ENCODE results near the gene ANKRD30A.
"Not testable (repeated sequence)": the region's sequence is repeated elsewhere in the genome, so short reads cannot be mapped to it uniquely, and the experiment has no call there.

ANKRD30A gene, protein sequence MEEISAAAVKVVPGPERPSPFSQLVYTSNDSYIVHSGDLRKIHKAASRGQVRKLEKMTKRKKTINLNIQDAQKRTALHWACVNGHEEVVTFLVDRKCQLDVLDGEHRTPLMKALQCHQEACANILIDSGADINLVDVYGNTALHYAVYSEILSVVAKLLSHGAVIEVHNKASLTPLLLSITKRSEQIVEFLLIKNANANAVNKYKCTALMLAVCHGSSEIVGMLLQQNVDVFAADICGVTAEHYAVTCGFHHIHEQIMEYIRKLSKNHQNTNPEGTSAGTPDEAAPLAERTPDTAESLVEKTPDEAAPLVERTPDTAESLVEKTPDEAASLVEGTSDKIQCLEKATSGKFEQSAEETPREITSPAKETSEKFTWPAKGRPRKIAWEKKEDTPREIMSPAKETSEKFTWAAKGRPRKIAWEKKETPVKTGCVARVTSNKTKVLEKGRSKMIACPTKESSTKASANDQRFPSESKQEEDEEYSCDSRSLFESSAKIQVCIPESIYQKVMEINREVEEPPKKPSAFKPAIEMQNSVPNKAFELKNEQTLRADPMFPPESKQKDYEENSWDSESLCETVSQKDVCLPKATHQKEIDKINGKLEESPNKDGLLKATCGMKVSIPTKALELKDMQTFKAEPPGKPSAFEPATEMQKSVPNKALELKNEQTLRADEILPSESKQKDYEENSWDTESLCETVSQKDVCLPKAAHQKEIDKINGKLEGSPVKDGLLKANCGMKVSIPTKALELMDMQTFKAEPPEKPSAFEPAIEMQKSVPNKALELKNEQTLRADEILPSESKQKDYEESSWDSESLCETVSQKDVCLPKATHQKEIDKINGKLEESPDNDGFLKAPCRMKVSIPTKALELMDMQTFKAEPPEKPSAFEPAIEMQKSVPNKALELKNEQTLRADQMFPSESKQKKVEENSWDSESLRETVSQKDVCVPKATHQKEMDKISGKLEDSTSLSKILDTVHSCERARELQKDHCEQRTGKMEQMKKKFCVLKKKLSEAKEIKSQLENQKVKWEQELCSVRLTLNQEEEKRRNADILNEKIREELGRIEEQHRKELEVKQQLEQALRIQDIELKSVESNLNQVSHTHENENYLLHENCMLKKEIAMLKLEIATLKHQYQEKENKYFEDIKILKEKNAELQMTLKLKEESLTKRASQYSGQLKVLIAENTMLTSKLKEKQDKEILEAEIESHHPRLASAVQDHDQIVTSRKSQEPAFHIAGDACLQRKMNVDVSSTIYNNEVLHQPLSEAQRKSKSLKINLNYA (N-terminal part only)

DNA sequence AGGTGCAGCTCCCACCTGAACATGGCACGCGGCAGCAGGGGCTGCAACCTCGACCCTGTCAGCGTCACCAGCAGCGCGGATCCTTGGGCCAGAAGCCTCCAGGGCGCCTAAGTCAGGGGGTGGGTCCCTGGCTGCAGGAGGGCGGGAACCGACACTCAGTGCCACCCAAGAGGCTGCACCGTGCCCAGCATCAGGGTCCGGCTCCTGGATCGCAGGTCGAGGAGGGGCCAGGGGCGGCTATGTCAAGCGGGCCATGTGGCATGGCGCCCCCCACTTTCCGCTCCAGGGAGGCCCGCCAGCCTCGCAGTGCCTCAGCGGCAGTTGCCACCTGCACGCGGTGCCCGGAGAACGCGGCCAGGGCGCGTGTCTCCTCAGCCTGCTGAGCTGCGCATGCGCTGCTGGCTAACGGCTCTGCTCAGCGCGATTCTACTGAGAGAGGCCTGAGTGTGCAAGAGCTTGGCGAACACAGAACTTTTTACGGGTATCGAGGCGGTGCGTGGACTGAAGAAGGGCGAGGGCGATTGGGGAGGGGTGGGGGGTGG lies at the start of gene ANKRD30A:
Gene ANKRD30A (plus strand): TSS at position 408 of the 542 bp plus-strand sequence. CDS start 190 bp downstream, outside the sequence.
- no peak for DNase-seq (ENCODE audit: low read depth in 2 of 2)

DNA sequence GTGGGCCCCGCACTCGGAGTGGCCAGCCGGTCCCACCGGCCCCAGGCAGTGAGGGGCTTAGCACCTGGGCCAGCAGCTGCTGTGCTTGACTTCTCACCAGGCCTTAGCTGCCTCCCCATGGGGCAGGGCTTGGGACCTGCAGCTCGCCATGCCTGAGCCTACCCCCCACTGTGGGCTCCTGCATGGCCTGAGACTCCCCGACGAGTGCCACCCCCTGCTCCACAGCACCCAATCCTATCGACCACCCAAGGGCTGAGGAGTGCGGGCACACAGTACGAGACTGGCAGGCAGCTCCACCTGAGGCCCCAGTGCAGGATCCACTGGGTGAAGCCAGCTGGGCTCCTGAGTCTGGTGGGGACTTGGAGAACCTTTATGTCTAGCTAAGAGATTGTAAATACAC lies 49.3 kb upstream of the ANKRD30A start:
- not testable (repeated sequence) for DNase-seq (ENCODE audit: low read depth in 2 of 2)

DNA sequence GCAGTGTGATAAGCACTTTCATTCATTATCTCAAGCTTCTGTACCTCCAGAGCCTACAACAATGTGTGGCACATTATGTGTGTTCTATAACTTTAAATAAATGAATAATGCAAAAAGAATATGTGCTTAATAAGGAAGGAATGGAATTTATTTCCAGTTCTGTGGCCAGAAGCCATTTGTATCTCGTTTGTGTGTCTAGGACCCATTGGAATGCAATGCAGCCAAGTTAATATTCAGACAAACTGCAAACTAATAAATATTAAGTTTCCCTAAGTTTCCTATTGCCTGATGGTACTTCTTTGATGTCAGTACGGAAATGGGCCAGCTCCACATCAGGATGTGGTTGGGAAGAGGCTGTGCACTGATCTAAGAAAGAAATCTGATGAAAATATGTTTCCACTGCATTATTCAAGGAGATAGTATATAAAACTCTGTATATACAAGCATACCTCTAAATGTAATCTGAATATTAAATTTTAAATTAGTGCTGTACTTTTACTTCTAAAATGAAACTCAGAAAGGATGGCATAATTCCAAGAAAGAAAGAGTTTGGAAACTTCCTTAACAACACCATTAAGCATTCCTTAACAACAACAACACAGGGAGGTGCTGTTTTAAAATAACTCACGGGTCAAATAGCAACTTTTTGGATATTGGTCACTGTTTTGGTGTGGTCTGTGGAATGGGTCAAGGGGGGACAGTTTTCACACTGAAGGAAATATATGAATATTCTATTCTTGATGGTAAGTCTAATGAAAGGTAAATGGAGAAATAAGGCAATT lies 29.4 kb upstream of the ANKRD30A start:
- no peak for DNase-seq (ENCODE audit: low read depth in 2 of 2)

DNA sequence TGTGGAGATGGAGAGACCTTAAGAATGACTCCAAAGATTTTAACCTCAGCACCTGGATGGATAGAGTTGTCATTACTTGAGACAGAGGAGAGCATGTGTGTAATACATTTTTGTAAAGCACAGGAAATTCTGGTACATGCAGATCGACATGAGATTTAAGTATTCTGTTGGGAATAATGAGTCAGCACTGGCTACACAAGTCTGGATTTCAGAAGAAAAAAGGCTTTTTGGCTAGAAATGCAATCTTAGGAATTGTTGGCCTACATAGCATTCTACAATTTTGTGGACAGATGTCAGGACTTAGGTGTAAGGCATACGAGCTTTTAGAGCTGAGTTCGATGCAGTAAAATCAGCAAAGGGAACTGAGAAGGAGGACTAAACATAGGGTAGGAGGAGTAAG lies 24.1 kb upstream of the ANKRD30A start:
- no peak for DNase-seq (ENCODE audit: low read depth in 2 of 2)

DNA sequence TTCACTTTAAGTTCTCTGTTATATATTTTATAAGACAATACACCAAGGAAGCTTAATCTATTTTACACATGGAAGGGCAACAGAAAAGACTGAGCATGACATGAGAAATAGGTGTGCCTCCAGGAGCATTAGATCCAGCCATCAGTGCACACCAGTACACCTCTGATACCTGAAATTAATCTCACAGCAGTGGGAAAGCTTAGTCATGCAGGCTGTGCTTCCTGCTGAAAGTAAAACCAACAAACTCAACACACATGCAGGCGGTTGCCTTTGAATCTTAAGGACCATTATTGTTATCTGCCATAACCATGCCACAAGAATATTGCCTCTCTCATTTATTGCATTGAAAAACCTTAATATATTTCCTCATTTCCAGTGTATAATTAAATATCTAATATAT lies 16.4 kb upstream of the ANKRD30A start:
- no peak for DNase-seq (ENCODE audit: low read depth in 2 of 2)

DNA sequence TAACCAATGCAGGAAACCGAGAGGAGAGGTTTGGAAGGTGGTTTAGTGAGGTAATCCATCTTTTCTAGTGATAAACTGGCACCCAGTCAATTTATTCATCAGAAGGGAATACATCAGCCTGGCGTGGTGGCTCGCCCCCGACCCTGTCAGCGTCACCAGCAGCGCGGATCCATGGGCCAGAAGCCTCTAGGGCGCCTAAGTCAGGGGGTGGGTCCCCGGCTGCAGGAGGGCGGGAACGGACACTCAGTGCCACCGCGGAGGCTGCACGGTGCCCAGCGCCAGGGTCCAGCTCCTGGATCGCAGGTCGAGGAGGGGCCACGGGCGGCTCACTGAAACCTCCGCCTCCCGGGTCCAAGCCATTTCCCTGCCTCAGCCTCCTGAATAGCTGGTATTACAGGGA lies 866 bp upstream of the ANKRD30A start:
- no peak for DNase-seq (ENCODE audit: low read depth in 2 of 2)

DNA sequence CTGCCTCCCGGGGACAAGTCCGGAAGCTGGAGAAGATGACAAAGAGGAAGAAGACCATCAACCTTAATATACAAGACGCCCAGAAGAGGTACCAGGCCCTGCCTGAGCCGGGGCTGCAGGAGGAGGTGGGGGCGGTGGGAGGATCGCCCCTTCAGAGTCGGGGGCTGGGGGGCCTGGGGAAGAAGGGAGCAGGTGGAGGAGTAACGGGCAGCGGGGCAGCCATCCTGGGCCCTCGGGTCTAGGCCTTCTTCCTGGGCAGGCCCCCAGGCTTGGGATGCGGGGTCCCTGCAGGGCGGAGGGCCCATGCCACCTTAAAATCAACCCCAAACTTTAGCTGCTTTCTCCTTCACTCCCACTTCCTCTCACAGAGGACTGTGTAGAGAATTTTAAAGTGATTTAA lies 523 bp downstream of the ANKRD30A start:
- no peak for DNase-seq (ENCODE audit: low read depth in 2 of 2)

DNA sequence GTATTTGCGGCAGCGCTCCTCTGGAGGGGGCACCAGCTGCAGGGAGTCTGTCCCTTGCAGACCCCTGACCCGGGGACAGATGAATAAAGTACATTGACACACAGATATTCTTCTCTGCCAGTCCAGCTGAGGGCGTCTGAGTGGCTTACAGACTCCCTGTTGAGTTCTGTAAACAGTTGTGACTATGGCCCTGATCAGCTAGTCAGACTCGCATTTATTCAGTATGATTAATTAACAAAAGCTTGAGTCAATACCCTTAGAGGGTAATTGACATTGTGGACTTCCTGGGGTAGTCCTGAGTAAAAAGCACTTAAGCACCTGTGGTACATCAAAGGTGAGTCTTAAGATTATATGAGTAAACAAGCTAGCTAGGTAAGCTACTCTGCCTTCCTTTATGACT lies 21.0 kb downstream of the ANKRD30A start:
- no peak for DNase-seq (ENCODE audit: low read depth in 2 of 2)

DNA sequence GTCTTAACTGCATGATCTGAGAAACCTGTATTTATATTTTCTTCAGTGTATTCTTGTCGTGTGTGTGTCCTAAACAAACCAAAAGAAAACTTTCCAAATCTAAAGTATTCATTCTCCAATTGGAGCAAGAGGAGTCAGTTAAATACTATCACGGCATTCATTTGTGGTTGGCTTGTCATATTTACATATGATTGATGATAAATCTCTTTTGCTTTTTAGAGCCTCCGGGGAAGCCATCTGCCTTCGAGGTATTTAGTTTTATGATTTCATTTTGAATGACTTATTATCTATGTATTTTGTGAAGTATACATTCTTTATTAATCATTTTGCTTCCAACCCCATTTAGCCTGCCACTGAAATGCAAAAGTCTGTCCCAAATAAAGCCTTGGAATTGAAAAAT lies 37.0 kb downstream of the ANKRD30A start:
- DNase-seq (ENCODE audit: low read depth in 2 of 2), result not testable (repeated sequence)

DNA sequence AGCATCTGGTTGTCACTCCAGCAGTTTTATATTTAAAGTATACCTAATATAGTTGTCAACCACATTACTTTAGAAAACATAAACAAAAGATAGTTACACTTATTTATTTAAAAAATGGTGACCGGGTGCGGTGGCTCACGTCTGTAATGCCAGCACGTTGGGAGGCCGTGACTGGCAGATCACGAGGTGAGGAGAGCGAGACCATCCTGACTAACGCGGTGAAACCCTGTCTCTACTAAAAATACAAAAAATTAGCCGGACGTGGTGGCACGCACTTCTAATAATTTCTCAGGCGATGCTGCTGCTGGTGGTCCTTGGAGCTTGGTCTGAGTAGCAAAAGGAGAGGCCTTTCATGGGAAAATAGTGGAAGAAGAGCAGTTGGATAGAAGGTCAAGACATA lies 46.5 kb downstream of the ANKRD30A start:
- not testable (repeated sequence) for DNase-seq (ENCODE audit: low read depth in 2 of 2)

DNA sequence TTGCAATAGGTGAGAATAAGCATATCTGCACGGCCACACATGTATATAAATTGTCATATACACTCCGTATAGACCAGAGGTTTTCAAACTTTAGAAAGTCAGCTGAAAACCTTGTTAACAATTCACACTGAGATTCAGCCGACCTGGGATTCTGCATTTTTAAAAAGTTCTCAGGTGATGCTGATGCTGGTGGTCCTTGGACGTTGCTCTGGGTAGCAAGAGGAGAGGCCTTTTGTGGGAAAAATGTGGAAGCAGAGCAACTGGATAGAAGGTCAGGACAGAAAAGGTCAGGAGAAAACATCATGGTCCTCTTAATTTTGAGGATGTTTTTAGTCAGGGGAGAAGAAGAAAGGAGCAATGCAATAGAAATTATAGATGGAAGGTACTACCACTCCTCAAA lies 52.9 kb downstream of the ANKRD30A start:
- not testable (repeated sequence) for DNase-seq (ENCODE audit: low read depth in 2 of 2)

DNA sequence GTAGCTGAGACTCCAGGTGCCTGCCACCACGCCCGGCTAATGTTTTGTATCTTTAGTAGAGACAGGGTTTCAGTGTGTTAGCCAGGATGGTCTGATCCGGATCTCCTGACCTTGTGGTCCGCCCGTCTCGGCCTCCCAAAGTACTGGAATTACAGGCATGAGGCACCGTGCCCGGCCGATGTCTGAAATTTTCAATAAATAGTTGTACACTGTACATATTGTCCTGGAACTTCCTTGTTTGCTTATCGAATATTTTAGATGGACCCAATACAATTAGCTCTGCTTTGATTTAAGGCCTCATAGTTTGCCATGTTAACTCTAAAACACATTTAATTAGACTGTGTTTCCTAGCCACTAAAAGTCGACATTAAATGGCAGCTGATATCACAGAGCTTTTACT lies 57.3 kb downstream of the ANKRD30A start:
- not testable (repeated sequence) for DNase-seq (ENCODE audit: low read depth in 2 of 2)

DNA sequence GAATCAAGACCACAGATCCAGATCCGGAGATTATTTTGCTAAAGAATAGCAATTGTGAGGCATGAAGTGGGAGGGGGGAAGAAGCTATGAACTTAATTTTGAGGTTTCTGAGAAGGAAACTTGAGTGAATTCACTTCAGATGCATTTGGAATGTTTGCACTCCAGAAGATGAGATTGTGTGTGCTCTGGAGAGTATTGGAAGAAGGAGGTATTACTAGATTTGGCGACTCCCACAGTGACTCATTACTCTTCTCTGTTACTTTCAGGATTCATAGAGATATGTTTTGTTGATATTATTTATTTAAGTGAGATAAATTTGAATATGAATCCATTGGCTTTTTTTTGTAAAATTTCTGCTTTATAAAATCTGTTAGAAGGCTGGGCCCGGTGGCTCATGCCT lies 80.7 kb downstream of the ANKRD30A start:
- DNase-seq (ENCODE audit: low read depth in 2 of 2), result no peak

DNA sequence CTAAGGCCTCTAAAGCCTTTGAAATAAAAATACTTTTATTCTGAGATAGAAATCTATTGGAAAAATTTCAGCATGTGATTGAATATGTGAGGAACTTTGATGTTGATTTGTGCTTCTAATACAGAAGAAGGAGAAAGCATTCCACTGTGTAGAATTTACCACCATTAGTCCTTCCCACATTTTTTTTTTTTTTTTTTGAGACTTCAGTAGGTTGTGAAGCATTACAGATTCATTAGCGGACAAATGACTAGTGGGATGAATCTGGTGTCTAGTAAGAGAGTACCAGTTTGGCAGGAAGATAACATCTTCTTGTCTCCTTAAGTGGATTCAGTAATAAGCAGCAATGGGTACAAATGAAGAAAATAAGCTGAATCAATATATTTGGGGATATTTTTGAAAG lies 95.5 kb downstream of the ANKRD30A start:
- no peak for DNase-seq (ENCODE audit: low read depth in 2 of 2)

DNA sequence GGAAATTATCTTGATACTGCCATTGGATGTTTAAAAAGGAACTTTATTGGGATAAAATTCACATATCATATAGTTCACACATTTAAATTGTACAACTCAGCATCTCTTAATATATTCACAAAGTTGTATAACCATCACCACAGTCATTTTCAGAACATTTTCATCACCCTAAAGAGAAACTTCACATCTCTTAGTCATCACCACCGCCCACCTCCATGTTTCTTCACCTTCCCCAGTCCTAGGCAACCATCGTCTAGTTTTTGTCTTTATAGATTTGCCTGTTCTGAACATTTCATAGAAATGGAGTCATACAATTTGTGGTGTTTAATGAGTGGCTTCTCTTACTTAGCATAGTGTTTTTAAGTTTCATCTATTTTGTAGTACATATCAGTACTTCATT lies 96.6 kb downstream of the ANKRD30A start:
- no peak for DNase-seq (ENCODE audit: low read depth in 2 of 2)

DNA sequence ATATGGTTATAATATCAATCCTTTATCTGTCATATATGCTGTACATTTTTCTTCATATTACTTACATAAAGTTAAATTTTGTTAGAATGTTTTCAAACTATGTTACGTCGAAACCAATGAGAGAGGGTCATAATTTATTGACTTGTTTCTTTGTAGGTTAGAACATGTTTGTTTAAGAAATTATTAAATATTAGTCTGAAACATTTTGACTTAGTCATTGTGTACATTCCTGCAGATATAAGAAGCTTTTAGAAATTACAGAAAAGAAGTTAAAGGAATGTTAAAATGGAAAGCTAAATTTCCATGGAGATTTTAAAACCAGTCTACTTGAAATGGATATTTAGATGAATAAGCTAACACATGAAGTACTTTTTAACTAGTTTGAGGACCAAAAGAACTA lies 99.8 kb downstream of the ANKRD30A start:
- no peak for DNase-seq (ENCODE audit: low read depth in 2 of 2)

DNA sequence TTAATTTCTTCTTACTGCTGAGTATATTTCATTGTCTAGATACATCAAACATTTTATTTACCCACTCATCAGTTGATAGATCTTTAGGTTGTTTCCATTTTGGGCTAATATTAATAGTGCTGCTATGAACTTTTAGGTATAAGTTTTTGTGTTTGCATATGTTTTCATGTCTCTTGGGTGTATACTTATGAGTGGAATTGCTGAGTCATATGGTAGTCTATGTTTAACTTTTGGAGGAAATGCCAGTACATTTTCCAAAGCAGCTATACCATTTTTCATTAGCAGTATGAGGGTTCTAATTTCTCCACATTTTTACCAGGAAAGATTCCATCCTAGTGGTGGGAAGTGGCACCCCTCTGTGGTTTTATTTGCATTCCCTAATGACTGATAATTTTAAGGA lies 101.1 kb downstream of the ANKRD30A start:
- no peak for DNase-seq (ENCODE audit: low read depth in 2 of 2)

DNA sequence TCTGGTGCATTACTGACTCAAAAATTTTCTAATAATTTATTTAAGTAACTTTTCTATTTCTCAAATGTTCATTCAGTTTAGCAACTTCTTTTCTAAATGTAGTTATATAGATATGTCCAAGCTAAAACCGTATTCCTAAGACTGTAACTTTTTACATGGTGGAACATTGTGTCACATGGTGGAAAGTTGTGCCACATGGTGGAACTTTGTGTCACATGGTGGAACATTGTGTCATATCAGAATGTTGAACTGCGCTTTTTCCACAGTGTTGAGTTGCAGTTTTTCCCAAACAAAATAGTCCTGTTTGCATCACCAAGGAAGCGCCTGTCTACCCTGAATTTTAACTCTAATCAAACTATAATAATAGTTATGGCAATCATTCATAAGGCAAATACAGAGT lies 109.3 kb downstream of the ANKRD30A start:
- DNase-seq (ENCODE audit: low read depth in 2 of 2), result no peak

DNA sequence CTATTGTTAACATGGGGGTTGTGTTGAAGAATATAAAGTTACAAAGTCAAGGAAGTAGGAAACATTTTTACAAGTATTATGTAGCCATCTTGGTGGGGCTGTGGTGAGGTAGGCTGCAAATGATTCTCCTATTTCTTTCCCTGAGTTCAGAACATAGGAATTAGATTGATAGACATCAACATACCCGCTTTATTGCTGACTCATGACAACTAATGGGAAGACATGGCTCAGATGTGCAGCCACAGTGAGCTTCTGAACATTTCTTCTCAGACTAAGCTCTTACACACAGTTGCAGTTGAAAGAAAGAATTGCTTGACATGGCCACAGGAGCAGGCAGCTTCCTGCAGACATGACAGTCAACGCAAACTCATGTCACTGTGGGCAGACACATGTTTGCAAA lies 110.7 kb downstream of the ANKRD30A start:
- DNase-seq (ENCODE audit: low read depth in 2 of 2), result no peak

DNA sequence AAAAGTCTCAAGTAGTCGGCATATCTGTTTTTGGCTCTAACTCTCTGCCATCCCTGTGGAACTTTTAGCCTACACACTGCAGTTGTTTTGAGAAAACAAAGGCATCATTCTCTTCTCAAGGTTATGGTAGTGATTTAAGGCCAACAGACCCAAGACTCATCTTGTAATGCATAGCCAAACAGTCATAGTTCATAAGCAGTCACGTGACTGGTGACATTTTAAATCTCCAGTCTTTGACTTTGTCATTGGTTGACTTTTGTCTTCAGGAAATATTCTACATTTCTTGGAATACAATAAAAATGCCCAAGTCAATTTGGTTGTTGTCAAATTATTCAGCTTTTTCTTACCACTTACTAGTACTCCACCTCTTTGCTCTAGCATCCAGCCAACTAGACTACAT lies 114.8 kb downstream of the ANKRD30A start:
- DNase-seq (ENCODE audit: low read depth in 2 of 2), result no peak

DNA sequence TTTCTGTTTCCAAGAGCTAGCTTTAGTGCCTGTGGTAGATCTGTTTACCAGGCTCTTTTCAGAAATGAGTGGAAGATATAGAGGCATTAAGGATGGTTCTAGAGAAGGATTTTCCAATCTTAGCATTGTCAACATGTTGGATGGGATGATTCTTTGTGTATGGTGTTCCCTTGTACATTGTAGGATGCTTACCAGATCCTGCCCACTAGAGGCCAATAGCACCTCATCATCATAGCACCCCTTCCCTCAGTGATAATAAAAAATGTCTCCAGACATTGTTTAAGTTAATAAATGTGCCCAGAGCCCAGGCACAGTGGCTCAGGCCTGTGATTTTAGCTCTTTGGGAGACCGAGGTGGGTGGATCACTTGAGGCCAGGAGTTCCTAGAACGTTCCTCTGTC lies 121.2 kb downstream of the ANKRD30A start:
- DNase-seq (ENCODE audit: low read depth in 2 of 2), result no peak
